ENCODE measurements around the gene SH2D6. TPM values are rescaled to one million over a fixed set of nuclear protein-coding genes. Genes with fewer than 3 reads are reported as not detected.

The SH2D6 gene
- total RNA-seq, 2 donors from 2014 or later = 1.6 to 9.2 TPM

- Histone ChIP-seq H3K4me1 (no peaks in the 10 kb centered on the region), H3K27ac (peak overlapping the region; percentile 24), H3K36me3 (no peaks in the 10 kb centered on the region), H3K27me3 (no peaks in the 10 kb centered on the region), H3K9ac (ENCODE audit: low read depth in 2 of 2, low read length in 2 of 2) (no peak overlapping the region), H3K4me3 (no peak overlapping the region), H3K9me3 (no peaks in the 10 kb centered on the region)
- DNase-seq = no peak
- TF ChIP-seq, protein P1, sequence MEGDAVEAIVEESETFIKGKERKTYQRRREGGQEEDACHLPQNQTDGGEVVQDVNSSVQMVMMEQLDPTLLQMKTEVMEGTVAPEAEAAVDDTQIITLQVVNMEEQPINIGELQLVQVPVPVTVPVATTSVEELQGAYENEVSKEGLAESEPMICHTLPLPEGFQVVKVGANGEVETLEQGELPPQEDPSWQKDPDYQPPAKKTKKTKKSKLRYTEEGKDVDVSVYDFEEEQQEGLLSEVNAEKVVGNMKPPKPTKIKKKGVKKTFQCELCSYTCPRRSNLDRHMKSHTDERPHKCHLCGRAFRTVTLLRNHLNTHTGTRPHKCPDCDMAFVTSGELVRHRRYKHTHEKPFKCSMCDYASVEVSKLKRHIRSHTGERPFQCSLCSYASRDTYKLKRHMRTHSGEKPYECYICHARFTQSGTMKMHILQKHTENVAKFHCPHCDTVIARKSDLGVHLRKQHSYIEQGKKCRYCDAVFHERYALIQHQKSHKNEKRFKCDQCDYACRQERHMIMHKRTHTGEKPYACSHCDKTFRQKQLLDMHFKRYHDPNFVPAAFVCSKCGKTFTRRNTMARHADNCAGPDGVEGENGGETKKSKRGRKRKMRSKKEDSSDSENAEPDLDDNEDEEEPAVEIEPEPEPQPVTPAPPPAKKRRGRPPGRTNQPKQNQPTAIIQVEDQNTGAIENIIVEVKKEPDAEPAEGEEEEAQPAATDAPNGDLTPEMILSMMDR (IDR thresholded peaks at IDR 0.05) = no peak
- intact Hi-C loops (cut with DNase I) = no loop called here
These were observed 28.0 kb downstream of the SH2D6 start for GRCh38 chr2:85446296-85447221.

DNA sequence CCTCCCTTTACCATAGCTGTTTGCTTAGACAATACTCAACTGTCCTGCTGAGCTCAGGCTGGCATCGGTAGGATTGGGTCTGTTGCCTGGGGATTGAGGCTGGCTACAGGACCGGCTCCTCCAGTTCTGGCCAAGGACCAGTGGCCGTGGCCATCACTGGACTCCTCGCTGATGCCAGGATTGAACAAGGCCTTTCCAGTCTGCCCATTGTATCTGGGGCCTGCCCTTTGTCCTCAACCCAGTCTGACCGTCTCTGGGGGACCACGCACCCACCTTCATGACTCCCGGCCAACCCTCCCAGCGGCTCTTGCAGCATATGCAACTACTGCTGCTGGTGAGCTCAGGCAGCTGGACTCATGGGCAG is 28.7 kb downstream of the SH2D6 start:
- Histone ChIP-seq H3K9ac (ENCODE audit: low read depth in 2 of 2, low read length in 2 of 2) (no peak overlapping the region), H3K27ac (no peak overlapping the region)
- TF ChIP-seq, protein P1 (IDR thresholded peaks at IDR 0.05) = no peak

GRCh38 chr2:85448461-85449213 is 30.1 kb downstream of the SH2D6 start:
- Histone ChIP-seq H3K27me3 (no peaks in the 10 kb centered on the region), H3K9ac (ENCODE audit: low read depth in 2 of 2, low read length in 2 of 2) (no peak overlapping the region), H3K4me1 (no peaks in the 10 kb centered on the region), H3K4me3 (no peak overlapping the region), H3K36me3 (no peaks in the 10 kb centered on the region), H3K27ac (no peak overlapping the region), H3K9me3 (no peaks in the 10 kb centered on the region)
- TF ChIP-seq, protein P1 (IDR thresholded peaks at IDR 0.05) = no peak
- intact Hi-C loops (cut with DNase I) = no loop called here
- no peak for DNase-seq

More for the DNA sequence above, 28.7 kb downstream of the SH2D6 start:
- Histone ChIP-seq H3K36me3 (no peaks in the 10 kb centered on the region), H3K4me1 (no peaks in the 10 kb centered on the region), H3K27me3 (no peaks in the 10 kb centered on the region), H3K4me3 (no peak overlapping the region), H3K9me3 (no peaks in the 10 kb centered on the region)
- no peak for DNase-seq
- intact Hi-C loops (cut with DNase I) = no loop called here

DNA sequence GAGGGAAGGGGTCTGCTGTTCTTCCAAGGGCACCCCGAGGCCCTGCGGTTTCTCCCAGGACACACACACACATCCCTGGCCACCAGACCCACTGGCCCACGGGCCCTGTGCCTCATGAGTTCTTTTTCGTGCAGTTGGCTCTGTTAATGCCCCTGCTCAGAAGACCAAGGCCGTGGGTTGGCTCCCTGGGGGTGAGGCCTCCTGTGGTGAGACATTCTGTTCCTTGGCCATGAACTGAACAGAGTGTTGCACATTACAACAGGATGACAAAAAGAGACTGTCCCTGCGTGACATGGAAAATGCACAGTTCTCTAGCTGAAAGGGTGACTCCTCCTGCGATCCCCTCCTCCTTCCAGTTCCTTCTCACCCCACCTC is 30.7 kb downstream of the SH2D6 start:
- no peaks in the 10 kb centered on the region for H3K4me1 ChIP-seq
- no peak for DNase-seq
- TF ChIP-seq, protein P1 (IDR thresholded peaks at IDR 0.05) = no peak
- no peak overlapping the region for H3K27ac ChIP-seq
- H3K9ac ChIP-seq (ENCODE audit: low read depth in 2 of 2, low read length in 2 of 2) = no peak overlapping the region
- intact Hi-C loops (cut with DNase I) = no loop called here
- no peaks in the 10 kb centered on the region for H3K9me3 ChIP-seq
- no peaks in the 10 kb centered on the region for H3K27me3 ChIP-seq
- H3K4me3 ChIP-seq = no peak overlapping the region
- H3K36me3 ChIP-seq = no peaks in the 10 kb centered on the region

DNA sequence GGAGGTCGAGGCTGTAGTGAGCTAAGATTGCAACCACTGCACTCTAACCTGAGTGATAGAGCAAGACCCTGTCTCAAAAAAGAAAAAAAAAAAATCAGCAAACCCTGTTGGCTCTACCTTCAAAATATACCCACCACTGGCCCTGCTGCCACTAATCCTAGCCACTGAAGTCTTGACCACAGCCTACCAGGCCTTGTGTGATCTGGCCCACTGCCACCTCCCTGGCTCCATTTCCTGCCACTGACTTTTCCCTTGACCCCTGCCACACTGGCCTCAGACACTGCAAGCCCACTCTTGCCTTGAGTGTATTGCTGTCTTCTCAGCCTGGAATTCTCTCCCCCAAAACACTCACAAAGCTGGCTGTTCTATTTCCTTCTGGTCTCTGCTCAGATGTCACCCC is 33.7 kb downstream of the SH2D6 start:
- Histone ChIP-seq H3K27me3 (no peaks in the 10 kb centered on the region), H3K9ac (ENCODE audit: low read depth in 2 of 2, low read length in 2 of 2) (no peak overlapping the region), H3K36me3 (no peaks in the 10 kb centered on the region), H3K4me1 (no peaks in the 10 kb centered on the region), H3K27ac (no peak overlapping the region), H3K4me3 (no peak overlapping the region), H3K9me3 (no peaks in the 10 kb centered on the region)
- intact Hi-C loops (cut with DNase I) = no loop called here
- TF ChIP-seq, protein P1 (IDR thresholded peaks at IDR 0.05) = no peak
- DNase-seq = no peak
